KMS-11 (cell line): ENCODE data around the gene MT1E.

Source experiments
- H2AFZ ChIP-seq: fragments of 200-600 bp; sonication (generic); 2 replicates; pipeline ENCODE4 v1.6.1; 2016; ENCODE audit warnings: antibody characterized with exemption, mixed run types, low read depth
- H3K27ac ChIP-seq: fragments of 200-600 bp; sonication (generic); 2 replicates; pipeline ENCODE4 v1.6.1; 2016; ENCODE audit warnings: mild to moderate bottlenecking, mixed run types
- H3K27me3 ChIP-seq: fragments of 200-600 bp; sonication (generic); 2 replicates; pipeline ENCODE4 v1.6.1; 2017; ENCODE audit warnings: mild to moderate bottlenecking, low read depth, mixed run types, moderate library complexity; ENCODE audit not compliant: insufficient read depth
- H3K36me3 ChIP-seq: fragments of 200-600 bp; sonication (generic); 2 replicates; pipeline ENCODE4 v1.6.1; 2017; ENCODE audit warnings: mild to moderate bottlenecking, mixed run types; ENCODE audit not compliant: insufficient read depth
- H3K4me1 ChIP-seq: fragments of 200-600 bp; sonication (generic); 2 replicates; pipeline ENCODE4 v1.6.1; 2016; ENCODE audit warnings: mild to moderate bottlenecking, low read depth, mixed run types; ENCODE audit not compliant: poor library complexity, severe bottlenecking
- H3K4me2 ChIP-seq: fragments of 200-600 bp; sonication (generic); 2 replicates; pipeline ENCODE4 v1.7.0; 2016; ENCODE audit warnings: mild to moderate bottlenecking, mixed run types
- H3K4me3 ChIP-seq: fragments of 200-600 bp; sonication (generic); IDR thresholded peaks from 2 replicates; pipeline ENCODE4 v1.6.1; 2017; ENCODE audit warnings: low read depth, low read length, mixed read lengths; ENCODE audit not compliant: insufficient read depth
- H3K79me2 ChIP-seq: fragments of 200-600 bp; sonication (generic); 2 replicates; pipeline ENCODE4 v1.6.1; 2016; ENCODE audit warnings: low read depth, mixed run types; ENCODE audit not compliant: insufficient read depth
- H3K9ac ChIP-seq: fragments of 200-600 bp; sonication (generic); 2 replicates; pipeline ENCODE4 v1.6.1; 2016; ENCODE audit warnings: mild to moderate bottlenecking, mixed run types
- H4K20me1 ChIP-seq: fragments of 200-600 bp; sonication (generic); 2 replicates; pipeline ENCODE4 v1.6.1; 2016; ENCODE audit warnings: mild to moderate bottlenecking, mixed run types; ENCODE audit not compliant: insufficient read depth
- TF ChIP-seq, protein P1 (sequence below): fragments of 200-600 bp; sonication (generic); conservative IDR thresholded peaks from 2 replicates; pipeline ENCODE4 v1.6.1; 2017; ENCODE audit warnings: low read depth, mild to moderate bottlenecking, antibody characterized with exemption, low read length, moderate library complexity, mixed read lengths

Gene MT1E

DNA sequence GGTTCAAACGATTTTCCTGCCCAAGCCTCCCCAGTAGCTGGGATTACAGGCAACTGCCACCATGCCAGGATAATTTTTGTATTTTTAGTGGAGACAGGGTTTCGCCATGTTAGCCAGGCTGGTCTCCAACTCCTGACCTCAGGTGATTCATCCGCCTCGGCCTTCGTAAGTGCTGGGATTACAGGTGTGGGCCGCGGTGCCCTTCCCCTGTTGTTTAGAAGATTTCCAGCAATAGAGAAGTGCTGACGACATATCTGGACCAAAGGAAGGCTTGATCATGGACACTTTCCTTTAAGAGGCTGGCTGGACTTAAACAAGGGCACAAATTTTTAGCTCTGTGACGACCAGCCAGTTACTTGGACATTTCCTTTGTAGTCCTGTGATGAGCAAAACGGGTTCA, 5.6 kb downstream of the MT1E start:
- TF ChIP-seq, protein P1, sequence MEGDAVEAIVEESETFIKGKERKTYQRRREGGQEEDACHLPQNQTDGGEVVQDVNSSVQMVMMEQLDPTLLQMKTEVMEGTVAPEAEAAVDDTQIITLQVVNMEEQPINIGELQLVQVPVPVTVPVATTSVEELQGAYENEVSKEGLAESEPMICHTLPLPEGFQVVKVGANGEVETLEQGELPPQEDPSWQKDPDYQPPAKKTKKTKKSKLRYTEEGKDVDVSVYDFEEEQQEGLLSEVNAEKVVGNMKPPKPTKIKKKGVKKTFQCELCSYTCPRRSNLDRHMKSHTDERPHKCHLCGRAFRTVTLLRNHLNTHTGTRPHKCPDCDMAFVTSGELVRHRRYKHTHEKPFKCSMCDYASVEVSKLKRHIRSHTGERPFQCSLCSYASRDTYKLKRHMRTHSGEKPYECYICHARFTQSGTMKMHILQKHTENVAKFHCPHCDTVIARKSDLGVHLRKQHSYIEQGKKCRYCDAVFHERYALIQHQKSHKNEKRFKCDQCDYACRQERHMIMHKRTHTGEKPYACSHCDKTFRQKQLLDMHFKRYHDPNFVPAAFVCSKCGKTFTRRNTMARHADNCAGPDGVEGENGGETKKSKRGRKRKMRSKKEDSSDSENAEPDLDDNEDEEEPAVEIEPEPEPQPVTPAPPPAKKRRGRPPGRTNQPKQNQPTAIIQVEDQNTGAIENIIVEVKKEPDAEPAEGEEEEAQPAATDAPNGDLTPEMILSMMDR = no peak
- no peak overlapping the region for H3K4me3 ChIP-seq
- H3K27me3 ChIP-seq = peaks cover 6% of the 10 kb centered on the region; the same call in 1 of the 2 replicates
- H3K4me2 ChIP-seq = no peak overlapping the region
- H3K36me3 ChIP-seq = no peaks in the 10 kb centered on the region
- H3K79me2 ChIP-seq = no peaks in the 10 kb centered on the region
- H3K27ac ChIP-seq = no peak overlapping the region
- H4K20me1 ChIP-seq = no peaks in the 10 kb centered on the region
- no peak overlapping the region for H2AFZ ChIP-seq
- H3K9ac ChIP-seq = no peak overlapping the region
- no peaks in the 10 kb centered on the region for H3K4me1 ChIP-seq

DNA sequence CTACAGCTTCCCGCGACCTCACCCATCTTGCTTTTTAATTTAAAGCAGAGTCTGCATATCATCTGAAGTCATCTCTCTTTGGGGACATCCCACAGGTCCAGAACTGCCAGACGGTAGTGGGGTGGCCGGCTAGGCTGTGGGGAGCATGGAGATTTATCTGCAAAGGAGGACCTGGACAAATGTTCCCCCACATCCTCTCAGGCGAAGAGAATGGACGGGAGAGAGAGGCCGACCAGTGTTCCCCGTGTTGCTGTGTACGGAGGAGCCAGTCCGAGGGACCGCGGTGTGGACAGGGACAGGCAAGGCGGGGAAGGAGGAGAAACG, 6.2 kb downstream of the MT1E start:
- TF ChIP-seq, protein P1 = no peak
- no peak overlapping the region for H3K9ac ChIP-seq
- no peak overlapping the region for H3K27ac ChIP-seq
- H3K4me2 ChIP-seq = no peak overlapping the region
- no peaks in the 10 kb centered on the region for H3K4me1 ChIP-seq
- H2AFZ ChIP-seq = no peak overlapping the region
- no peaks in the 10 kb centered on the region for H3K79me2 ChIP-seq
- H4K20me1 ChIP-seq = no peaks in the 10 kb centered on the region
- H3K4me3 ChIP-seq = no peak overlapping the region
- H3K36me3 ChIP-seq = no peaks in the 10 kb centered on the region
- H3K27me3 ChIP-seq = peaks cover 6% of the 10 kb centered on the region; the same call in 1 of the 2 replicates

DNA sequence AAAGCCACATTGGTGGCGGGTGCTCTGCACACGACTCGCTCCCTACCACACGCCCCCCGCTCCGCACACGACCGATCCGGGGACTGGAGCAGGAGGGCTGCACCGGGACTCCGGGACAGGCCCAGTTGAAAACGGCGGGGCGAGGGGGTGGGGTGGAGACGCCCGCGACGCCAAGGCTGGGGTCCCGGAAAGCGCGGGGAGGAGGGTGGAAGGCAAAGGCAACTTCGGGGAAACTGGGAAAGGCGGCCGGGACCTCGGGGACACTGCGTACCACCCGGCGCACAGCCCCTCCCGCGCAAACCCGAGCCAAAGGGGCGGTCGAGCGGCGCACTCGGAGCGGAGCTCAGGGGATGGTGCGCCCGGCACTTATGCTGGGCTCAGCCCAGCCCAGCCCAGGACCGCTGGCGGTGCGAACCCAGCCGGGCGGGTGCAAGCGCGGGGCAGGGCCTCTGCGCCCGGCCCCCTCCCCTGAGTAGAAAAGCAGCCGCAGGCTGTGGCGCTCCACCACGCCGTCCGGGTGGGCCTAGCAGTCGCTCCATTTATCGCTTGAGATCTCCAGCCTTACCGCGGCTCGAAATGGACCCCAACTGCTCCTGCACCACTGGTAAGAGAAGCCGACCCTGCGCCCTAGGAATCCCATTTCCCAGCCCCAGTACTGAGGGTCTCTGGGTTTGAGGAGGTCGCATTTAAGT, 6.7 kb downstream of the MT1E start, which contains the start of gene MT1M:
TSS of gene MT1M (plus strand) at position 504 of the 692 bp plus-strand sequence. CDS start at position 577, 73 bp downstream.
- H3K27me3 ChIP-seq = peaks cover 6% of the 10 kb centered on the region; the same call in 1 of the 2 replicates
- H4K20me1 ChIP-seq = no peaks in the 10 kb centered on the region
- no peak within 1 kb of the TSS for H3K4me2 ChIP-seq
- H3K4me1 ChIP-seq = no peaks in the 10 kb centered on the region
- H3K79me2 ChIP-seq = no peaks in the 10 kb centered on the region
- TF ChIP-seq, protein P1 = no peak
- H3K4me3 ChIP-seq = no peak within 1 kb of the TSS
- H3K9ac ChIP-seq = no peak within 1 kb of the TSS
- no peaks in the 10 kb centered on the region for H3K36me3 ChIP-seq
- H3K27ac ChIP-seq = no peak within 1 kb of the TSS
- no peak within 1 kb of the TSS for H2AFZ ChIP-seq

DNA sequence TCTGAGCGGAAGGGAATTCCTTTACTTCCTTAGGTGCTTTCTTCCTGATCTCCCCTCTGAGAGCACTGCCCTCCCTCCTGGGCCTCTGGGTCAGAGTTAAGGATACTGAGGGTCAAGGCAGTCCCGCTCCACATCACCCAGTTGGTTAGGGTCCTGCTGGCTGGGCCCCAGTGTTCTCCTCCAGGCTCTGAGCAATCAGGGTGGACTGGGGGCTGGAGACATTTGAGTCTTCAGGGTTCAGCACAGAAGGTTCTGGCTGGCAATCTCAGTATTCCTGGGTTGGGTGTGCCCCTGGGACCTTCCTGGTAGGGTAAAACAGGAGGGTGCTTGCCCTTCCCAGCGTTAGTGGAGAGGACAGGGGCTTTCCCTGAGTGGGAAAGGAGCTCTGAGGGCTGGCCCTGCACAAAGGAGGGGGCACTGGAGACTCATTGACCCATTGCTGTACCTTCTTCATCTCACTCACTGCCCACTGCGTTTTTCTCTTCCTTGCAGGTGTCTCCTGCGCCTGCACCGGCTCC, 7.3 kb downstream of the MT1E start:
- TF ChIP-seq, protein P1 = no peak
- Histone ChIP-seq H4K20me1 (no peaks in the 10 kb centered on the region), H3K4me2 (no peak overlapping the region), H3K27me3 (peaks cover 6% of the 10 kb centered on the region; the same call in 1 of the 2 replicates), H3K4me1 (no peaks in the 10 kb centered on the region), H2AFZ (no peak overlapping the region), H3K36me3 (no peaks in the 10 kb centered on the region), H3K9ac (no peak overlapping the region), H3K4me3 (no peak overlapping the region), H3K27ac (no peak overlapping the region), H3K79me2 (no peaks in the 10 kb centered on the region)
